Stimulated activated naive CD4-positive, alpha-beta T cell (primary cell): ENCODE measurements around the gene CYB5A.
"Not testable (repeated sequence)": the region's sequence is repeated elsewhere in the genome, so short reads cannot be mapped to it uniquely, and the experiment has no call there.

ENCODE experiments used
- DNase-seq, 6 experiments: peaks; one replicate each; lab custom pipeline; 2025; lab: John Stamatoyannopoulos, UW

The CYB5A gene

GRCh38 chr18:74291771-74292540, at the start of gene CYB5A:
CYB5A (minus strand) TSS chr18:74291963; CDS start chr18:74291875, 88 bp downstream.
- DNase-seq = peak; percentile 97 to 99 (median 98)

DNA sequence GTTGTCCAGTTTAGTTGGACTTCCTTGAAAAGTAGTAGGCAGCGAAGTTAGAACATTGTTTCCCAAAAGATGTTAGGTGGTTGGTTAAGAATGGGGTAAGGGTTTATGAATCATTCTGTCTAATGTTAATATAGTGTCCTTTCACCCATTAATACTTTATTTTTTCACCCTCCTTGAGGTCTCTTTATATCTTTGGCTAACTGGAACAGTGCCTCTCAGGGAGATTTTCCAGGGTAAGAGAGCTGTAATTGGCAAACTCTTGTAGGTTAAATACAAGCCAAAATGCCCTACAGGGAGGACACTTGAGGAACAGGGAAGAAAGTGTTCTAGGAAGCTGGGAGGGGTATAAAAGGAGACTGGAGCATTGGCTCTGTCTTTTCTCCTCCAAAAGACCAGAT, 46.1 kb upstream of the CYB5A start:
- no peak for DNase-seq

DNA sequence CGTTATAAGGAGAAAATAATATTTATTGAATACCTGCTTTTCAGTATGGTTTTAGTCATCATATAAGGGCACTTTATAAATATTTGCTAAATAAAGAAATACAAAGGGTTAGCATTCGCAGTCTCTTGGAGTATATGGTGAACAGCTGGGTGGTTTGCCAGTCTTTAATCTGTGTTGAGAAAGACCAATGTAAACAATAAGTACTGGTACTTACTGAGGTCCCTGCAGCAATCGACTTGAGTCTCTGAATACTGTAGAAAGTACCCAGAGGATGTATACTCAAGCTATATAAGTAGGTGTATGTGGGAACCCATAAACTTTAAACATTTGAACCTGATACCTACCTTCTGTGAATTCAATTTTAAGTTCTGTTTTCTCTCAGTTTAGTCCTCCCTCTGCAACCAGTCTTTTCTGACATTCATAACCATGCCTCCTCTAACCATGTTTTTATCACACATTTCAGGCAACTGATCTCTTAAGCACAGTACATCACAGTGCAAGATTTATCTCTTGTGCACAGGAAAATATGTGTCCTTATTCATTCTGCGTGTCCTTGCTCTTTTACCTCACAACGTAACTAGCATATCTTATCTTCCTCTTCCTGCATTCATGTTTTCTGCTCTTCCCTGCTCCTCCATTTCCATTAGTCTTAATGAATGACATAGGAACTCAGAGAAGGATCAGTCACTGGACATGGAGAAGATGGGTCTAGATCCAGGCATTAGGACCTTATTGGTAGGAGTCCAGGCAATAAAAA, 45.6 kb upstream of the CYB5A start:
- no peak for DNase-seq

- no peak for DNase-seq
Measured at GRCh38 chr18:74336656-74337055, 44.9 kb upstream of the CYB5A start.

GRCh38 chr18:74334242-74334893, 42.6 kb upstream of the CYB5A start:
- no peak for DNase-seq

GRCh38 chr18:74333091-74333490, 41.3 kb upstream of the CYB5A start:
- DNase-seq = no peak

DNA sequence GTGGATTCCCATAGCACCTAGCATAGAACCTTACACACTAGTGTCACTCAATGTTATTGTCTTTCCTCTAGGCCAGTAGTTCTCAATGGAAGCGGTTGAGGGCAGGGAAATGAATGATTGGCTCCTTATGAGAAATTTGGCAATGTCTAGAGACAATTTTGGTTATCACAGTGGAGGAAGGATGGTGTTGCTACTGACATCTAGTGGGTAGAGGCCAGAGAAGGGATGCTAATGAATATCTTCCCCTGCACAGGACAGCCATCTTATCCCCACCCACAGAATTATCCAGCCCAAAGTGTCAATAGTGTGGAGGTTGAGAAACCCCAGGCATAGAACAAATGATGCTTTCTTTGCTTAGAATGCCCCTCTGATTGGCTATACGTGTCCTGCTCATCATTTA, 39.6 kb upstream of the CYB5A start:
- DNase-seq = no peak

DNA sequence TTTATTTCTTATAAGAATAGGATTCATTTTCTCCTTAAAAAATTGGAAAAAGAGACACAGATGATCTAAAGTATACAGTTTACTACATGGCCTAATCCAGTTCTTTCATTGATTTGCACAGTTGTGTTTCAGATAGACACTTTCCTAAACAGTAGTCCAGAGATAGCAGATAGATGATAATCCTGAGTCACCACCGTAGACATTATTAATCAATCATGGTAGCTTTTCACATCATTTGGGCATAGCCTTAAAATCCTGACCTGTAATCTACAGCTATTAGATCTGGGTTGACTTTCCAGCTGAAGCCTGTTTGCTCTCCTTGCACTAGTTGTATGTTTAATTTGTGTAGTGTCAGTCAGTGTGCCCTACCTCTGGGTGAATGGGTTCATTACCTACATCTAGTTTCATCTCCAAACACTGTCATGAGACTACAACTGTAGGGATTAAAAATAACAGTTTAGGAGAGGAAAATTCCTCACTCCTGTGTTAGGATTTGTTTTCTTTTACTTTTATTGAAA, 38.0 kb upstream of the CYB5A start:
- DNase-seq = no peak

- no peak for DNase-seq
Measured at GRCh38 chr18:74328206-74328605, 36.4 kb upstream of the CYB5A start.

DNA sequence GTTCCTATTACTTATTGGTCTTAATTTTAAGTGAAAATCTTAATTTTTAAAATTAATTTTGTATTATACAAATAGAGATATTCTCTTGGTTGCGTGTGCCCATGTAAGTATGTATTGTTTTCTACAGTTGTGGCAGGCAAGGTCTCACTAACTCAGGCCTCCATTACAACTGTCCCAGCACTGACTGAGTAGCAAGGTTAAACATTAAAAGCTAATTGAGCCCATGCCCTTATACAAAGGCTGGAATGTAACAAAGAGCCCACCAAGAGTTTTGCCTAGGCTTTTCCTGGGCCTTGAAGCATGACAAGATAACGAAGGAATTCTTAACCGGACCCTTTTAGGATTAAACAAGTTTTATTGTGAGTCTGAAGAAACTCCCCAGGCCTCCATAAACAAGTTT, 35.0 kb upstream of the CYB5A start:
- not testable (repeated sequence) for DNase-seq

GRCh38 chr18:74326231-74326630, 34.5 kb upstream of the CYB5A start:
- no peak for DNase-seq

GRCh38 chr18:74316257-74317170, 24.8 kb upstream of the CYB5A start:
- DNase-seq = no peak

DNA sequence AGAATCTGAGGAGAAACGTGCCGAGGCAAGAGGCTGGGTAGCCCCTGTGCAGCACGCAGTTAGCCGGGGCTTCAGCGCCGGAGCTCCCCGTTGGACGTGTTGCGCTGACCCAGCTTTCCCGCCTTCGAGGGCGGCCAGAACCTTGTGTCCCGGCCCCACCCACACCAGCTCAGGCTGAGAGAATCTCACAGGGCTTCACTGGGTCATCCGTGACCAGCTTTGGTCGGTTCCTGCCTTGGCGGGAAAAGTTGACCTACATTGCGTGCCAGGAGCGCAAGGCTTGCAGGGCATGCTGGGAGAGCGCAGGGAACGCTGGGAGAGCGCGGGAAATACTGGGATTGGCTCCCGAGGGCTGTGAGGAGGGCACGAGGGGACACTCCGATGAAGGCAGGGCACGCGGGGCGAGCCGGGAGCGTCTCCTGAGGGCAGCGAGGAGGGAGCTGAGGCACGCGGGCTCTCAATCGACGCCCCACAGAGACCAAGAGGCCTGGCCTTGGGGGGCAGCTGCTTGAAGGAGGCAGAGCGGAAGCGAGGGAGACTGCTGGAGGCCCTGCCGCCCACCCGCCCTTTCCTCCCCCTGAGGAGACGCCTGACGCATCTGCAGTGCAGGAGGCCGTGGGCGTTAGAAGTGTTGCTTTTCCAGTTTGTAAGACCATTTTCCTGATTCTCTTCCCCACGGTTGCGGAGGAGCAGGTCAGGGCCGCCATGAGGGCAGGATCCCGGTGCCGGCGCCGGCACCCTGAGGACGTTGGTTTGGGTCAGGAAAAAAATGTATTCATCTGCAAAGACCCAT, 23.9 kb upstream of the CYB5A start, which contains the start of gene C18orf63:
Gene C18orf63, plus strand, starts transcription at position 376 of the 793 bp plus-strand sequence. CDS start 2,027 bp downstream, outside the sequence.
- DNase-seq = no peak

GRCh38 chr18:74314759-74315463, 23.1 kb upstream of the CYB5A start:
- DNase-seq = no peak

GRCh38 chr18:74311000-74311399, 19.2 kb upstream of the CYB5A start:
- no peak for DNase-seq

GRCh38 chr18:74310411-74310810, 18.6 kb upstream of the CYB5A start:
- DNase-seq = peak in 1 of 6 experiments; percentile 0

DNA sequence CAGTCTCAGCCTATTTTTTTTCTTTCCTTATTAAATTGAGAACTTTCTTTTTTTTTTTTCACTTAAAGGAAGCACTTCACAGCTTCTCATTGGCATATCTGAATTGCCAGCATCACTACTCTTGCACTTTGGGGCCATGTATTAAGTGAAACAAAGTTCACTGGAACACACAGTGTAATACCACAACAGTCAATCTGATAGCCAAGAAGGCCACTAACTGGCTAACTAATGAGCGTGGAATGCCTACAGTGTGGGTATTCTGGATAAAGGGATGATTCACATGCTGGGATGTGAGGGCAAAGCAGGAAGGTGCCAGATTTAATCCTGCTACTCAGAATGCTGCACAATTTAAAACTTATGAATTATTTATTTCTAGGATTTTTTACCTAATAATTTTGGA, 12.2 kb upstream of the CYB5A start:
- no peak for DNase-seq

DNA sequence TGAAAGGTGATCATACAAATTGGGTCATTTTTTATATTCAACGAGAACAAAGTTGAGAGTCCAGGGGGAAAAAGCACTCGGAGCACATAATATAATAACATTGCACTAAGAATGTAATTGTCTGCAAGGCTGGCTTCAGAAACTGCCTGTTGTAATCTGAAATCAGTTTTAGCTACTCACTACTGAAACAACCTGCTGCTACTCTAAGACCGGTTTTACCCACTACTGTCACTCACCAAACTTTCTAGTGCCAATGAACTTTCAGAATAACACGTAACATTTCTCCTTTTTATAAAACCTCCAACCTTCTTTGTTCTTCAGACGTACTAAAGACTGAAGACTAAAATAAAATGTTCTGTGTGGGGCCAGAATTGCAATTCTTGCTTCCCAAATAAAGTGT, 11.5 kb upstream of the CYB5A start:
- DNase-seq = no peak

- no peak for DNase-seq
Measured at GRCh38 chr18:74299746-74300145, 8.0 kb upstream of the CYB5A start.

DNA sequence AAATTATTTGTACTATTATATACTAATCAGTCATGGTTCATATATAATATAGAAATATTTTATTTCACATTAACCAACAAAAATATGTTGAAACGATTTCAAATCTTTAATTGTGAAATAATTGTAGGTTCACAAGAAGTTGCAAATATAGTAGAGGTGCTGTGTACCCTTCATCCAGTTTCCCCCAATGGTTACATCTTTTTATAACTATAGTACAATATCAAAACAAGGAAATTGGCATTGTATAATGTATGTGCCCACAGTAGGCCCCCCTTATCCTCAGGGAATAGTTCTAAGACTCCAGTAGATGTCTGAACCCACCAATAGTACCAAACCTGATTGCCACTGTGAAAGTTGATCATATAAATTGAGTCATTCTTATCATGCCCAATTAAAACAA, 7.4 kb upstream of the CYB5A start:
- no peak for DNase-seq
